DOHH2 (cell line): ENCODE data around the gene KIAA1671.

ENCODE experiments used
- CTCF ChIP-seq: fragments of 200-600 bp; sonication (generic); IDR thresholded peaks from one replicate; pipeline ENCODE4 v1.5.1; 2014; ENCODE audit warnings: antibody characterized with exemption, mild to moderate bottlenecking, low read depth, low read length; ENCODE audit not compliant: poor library complexity, severe bottlenecking
- EZH2phosphoT487 ChIP-seq: fragments of 200-600 bp; sonication (generic); IDR thresholded peaks from 2 replicates; pipeline ENCODE4 v1.6.1; 2017; ENCODE audit warnings: borderline replicate concordance, mild to moderate bottlenecking, antibody characterized with exemption, low read length, moderate library complexity, mixed read lengths

DNA sequence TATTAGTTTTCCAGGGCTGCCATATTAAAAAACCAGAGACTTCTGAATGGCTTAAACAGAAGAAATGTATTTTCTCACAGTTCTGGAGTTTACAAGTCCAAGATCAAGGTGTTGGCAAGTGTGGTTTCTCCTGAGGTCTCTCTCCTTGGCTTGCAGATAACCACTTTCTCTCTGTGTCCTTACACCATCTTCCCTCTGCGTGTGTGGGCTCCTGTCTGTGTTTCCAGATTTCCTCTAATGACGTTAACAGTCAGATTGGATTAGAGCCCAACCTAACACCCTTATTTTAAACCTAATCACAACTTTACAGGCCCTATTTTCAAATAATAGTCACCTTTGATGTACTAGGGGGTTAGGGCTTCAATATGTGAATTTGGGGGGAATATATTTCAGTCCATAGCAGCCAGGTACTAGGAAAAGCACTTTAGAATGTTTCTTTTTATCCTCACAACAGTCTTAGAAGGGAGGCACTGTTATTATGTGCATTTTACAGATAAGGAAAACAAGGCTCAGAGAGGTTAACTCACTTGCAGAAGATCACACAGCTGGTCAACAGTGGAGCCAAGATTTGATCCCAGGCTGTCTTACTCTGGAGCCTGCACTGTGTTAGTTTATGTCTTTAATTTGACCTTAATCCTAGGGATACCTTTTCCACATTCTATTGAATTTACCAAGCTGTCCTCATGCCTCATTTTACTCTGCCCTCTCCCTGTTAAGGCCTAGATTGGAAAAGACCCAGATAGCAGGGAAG, 130.7 kb downstream of the KIAA1671 start:
- TF ChIP-seq CTCF (no peak), EZH2phosphoT487 (no peak)
